ENCODE results near the gene ACAP1. TPM values are rescaled to one million over a fixed set of nuclear protein-coding genes. Genes with fewer than 3 reads are reported as not detected.

ACAP1 gene
- total RNA-seq, 6 experiments from 2014 or later, result 1.6 to 6.8 (median 2.7) TPM

- 86% methylated on average over 6 of the region's 19 CpGs for WGBS (ENCODE audit: insufficient coverage, low coverage, low lambda C conversion rate, missing lambda C conversion rate)
- Histone ChIP-seq H3K4me3 (no peak overlapping the region), H3K27ac (no peak overlapping the region), H3K27me3 (no peaks in the 10 kb centered on the region), H3K4me1 (peaks cover 0 to 21% (median 4%) of the 10 kb centered on the region in 4 donors), H3K9me3 (no peaks in the 10 kb centered on the region), H3K36me3 (no peaks in the 10 kb centered on the region)
- TF ChIP-seq POLR2A (IDR thresholded peaks at IDR 0.05) (no peak), CTCF (IDR thresholded peaks at IDR 0.05) (no peak)
- intact Hi-C loops (cut with DNase I), result loop anchor here in 1 of 2 donors (10.0 kb wide), 1 partner anchor 73 kb away; no protein-coding TSS in a partner anchor
- no peak for ATAC-seq
- DNase-seq, result no peak
These were observed 11.5 kb downstream of the ACAP1 start for GRCh38 chr17:7347630-7348477.

GRCh38 chr17:7348478-7349242 is 12.3 kb downstream of the ACAP1 start:
- Histone ChIP-seq H3K27me3 (no peaks in the 10 kb centered on the region), H3K9me3 (no peaks in the 10 kb centered on the region), H3K4me3 (no peak overlapping the region), H3K4me1 (peaks cover 0 to 26% (median 7%) of the 10 kb centered on the region in 4 donors), H3K27ac (no peak overlapping the region), H3K36me3 (no peaks in the 10 kb centered on the region)
- TF ChIP-seq POLR2A (IDR thresholded peaks at IDR 0.05) (no peak), CTCF (IDR thresholded peaks at IDR 0.05) (no peak)
- ATAC-seq (no peak), DNase-seq (no peak)
- 65% methylated on average over 17 of the region's 19 CpGs for WGBS (ENCODE audit: insufficient coverage, low coverage, low lambda C conversion rate, missing lambda C conversion rate)
- intact Hi-C loops (cut with DNase I), result loop anchor here in 1 of 2 donors (10.0 kb wide), 1 partner anchor 74 kb away; no protein-coding TSS in a partner anchor

GRCh38 chr17:7351665-7352502 is 15.6 kb downstream of the ACAP1 start, which contains the start of gene KCTD11:
Gene KCTD11, plus strand, starts transcription at chr17:7352162.
- Histone ChIP-seq H3K4me3 (peak within 1 kb of the TSS; percentile 71 to 96 (median 86)), H3K27ac (peak within 1 kb of the TSS; percentile 93 to 98 (median 97)), H3K9me3 (no peaks in the 10 kb centered on the region), H3K27me3 (no peaks in the 10 kb centered on the region), H3K4me1 (peaks cover 0 to 26% (median 7%) of the 10 kb centered on the region in 4 donors), H3K36me3 (no peaks in the 10 kb centered on the region)
- ATAC-seq, result peak; percentile 70 to 84 (median 76)
- WGBS (ENCODE audit: insufficient coverage, low coverage, low lambda C conversion rate, missing lambda C conversion rate), result no CpG with 5 or more reads among the region's 91 CpGs
- TF ChIP-seq POLR2A (IDR thresholded peaks at IDR 0.05) (peak; percentile 73), CTCF (IDR thresholded peaks at IDR 0.05) (peak in 3 of 4 donors; percentile 31 to 35 (median 32))
- peak; percentile 92 to 93 (median 92) for DNase-seq
- intact Hi-C loops (cut with DNase I), result loop anchor here in 1 of 2 donors (10.0 kb wide), 1 partner anchor 163 kb away; no protein-coding TSS in a partner anchor

GRCh38 chr17:7352503-7352889 is 16.2 kb downstream of the ACAP1 start:
- WGBS (ENCODE audit: insufficient coverage, low coverage, low lambda C conversion rate, missing lambda C conversion rate), result 40% methylated on average over 6 of the region's 10 CpGs
- no peaks in the 10 kb centered on the region for H3K27me3 ChIP-seq
- intact Hi-C loops (cut with DNase I), result loop anchor here in 1 of 2 donors (10.0 kb wide), 1 partner anchor 162 kb away; no protein-coding TSS in a partner anchor
- ATAC-seq, result no peak
- TF ChIP-seq CTCF (IDR thresholded peaks at IDR 0.05) (peak in 1 of 4 donors; percentile 35), POLR2A (IDR thresholded peaks at IDR 0.05) (no peak)
- H3K4me3 ChIP-seq, result peak overlapping the region; percentile 71 to 96 (median 86)
- peaks cover 0 to 26% (median 7%) of the 10 kb centered on the region in 4 donors for H3K4me1 ChIP-seq
- peak overlapping the region; percentile 93 to 98 (median 97) for H3K27ac ChIP-seq
- H3K9me3 ChIP-seq, result no peaks in the 10 kb centered on the region
- no peaks in the 10 kb centered on the region for H3K36me3 ChIP-seq
- DNase-seq, result no peak
